Astrocyte of the hippocampus (primary cell): ENCODE data around the gene POLG2.
"Not testable (repeated sequence)": the region's sequence is repeated elsewhere in the genome, so short reads cannot be mapped to it uniquely, and the experiment has no call there.

ENCODE experiments used
- DNase-seq: peaks from one replicate; pipeline ENCODE4 v3.0.0; 2011; ENCODE audit warnings: low read depth, low spot score

POLG2 gene

DNA sequence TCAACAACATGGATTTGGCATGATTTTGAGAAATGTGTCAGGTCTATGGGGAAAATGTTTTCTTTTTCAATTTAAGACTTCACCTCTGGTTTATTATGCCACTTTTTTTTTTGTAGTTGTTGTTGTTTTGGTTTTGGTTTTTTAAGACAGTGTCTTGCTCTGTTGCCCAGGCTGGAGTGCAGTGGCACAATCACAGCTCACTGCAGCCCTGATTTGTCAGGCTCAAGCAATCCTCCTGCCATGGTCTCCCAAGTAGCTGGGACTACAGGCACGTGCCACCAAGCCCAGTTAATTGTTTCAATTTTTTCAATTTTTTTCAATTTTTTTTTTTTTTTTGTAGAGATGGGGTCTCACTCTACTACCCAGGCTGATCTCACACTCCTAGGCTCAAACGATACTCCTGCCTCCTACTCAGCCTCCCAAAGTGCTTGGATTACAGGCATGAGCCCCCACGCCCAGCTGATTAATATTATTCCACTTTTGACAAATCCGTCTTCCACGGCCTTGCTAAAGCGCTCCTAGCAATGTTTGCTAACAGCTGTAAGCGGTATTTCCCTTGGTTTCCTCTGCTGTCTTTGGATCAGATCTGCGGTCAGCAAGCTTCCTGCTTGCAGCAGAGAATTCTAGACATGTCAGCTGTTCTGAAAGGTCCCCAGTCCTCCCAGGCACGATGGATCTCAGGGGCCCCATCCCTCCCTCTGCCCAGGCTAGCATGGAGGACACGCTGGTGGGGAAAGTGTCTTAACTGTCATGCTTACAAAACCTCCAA lies 54.9 kb downstream of the POLG2 start:
- DNase-seq: no peak

DNA sequence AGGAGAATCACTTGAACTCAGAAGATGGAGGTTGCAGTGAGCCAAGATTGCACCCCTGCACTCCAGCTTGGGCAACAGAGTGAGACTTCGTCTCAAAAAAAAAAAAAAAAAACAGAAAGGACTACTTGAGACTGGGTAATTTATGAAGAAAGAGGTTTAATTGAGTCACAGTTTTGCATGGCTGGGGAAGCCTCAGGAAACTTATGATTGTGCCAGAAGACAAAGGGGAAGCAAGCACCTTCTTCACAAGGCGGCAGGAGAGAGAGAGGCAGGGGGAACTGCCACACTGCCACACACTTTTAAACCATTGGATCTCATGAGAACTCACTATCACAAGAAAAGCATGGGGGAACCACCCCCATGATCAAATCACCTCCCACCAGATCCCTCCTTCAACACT lies 56.9 kb downstream of the POLG2 start:
- no peak for DNase-seq

DNA sequence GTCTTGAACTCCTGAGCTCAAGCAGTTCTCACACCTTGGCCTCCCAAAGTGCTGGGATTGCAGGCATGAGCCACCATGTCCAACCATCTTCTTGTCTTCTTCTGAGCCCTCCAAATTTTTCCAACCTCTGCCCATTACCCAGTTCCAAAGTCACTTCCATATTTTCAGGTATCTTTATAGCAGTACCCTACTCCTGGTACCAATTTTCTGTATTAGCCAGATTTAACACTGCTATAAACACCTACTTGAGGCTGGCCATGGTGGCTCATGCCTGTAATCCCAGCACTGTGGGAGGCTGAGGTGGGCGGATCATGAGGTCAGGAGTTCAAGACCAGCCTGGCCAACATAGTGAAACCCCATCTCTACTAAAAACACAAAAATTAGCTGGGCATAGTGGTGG lies 57.3 kb downstream of the POLG2 start:
- not testable (repeated sequence) for DNase-seq

DNA sequence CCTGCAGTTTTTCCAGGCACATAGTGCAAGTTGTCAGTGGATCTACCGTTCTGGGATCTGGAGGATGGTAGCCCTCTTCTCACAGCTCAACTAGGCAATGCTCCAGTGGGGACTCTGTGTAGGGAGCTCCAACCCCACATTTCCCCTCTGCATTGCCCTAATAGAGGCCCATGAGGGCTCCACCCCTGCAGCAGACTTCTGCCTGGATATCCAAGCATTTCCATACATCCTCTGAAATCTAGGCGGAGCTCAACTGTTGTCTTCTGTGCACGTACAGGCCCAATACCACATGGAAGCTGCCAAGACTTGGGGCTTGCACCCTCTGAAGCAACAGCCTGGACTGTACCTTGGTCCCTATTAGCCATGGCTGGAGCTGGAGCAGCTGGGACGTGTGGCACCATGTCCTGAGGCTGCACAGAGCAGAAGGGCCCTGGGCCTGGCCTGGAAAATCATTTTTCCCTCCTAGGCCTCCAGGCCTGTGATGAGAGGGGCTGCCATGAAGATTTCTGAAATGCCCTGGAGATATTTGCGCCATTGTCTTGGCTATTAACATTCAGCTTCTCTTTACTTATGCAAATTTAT lies 58.8 kb downstream of the POLG2 start:
- no peak for DNase-seq

DNA sequence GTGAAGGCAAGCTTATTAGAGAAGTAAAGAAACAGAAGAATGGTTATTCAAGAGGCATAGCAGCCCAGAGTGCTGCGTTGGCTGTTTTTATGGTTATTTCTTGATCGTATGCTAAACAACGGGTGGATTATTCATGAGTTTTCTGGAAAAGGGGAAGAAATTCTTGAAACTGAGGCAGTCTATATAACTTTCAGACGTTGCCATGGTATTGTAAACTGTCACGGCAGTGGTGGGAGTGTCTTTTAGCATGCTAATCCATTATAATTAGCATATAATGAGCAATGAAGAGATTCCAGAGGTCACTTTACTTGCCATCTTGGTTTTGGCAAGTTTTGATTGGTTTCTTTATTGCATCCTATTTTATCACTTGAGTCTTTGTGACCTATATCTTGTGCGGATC lies 65.3 kb downstream of the POLG2 start:
- no peak for DNase-seq

DNA sequence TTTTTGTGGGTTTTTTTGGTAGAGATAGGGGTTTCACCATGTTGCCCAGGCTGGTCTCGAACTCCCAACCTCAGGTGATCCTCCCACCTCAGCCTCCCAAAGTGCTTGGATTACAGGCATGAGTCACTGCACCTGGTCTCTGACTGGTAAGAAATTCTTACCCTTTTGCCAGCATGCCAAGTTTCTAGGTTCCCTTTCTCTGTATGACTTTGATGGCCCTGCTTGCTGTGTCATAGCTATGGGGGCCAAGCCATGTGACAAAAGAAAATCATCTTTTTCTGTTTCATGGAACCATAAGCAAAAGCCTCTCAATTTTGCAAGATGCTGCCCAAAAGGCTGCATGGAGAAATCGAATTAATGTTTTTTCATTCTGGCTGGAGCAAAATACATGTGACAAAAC lies 66.8 kb downstream of the POLG2 start:
- DNase-seq: not testable (repeated sequence)

DNA sequence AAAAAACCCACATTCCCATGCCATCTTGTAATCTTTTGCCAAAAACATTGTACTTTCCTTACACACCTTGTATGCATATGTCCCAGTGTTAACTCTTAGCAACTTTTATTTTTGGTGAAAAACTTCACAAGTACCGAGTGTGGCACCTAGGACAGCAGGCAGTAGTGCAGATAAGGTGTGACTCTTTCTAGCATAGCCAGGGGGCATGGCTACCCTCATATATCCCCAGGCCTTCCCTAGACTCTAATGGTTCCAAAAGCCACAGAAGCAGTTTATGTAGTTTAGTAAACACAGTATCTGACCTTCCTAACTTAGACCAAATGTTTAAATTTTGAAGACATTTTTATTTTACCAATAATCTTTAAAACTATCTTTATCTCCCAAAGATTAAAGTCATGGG lies 68.4 kb downstream of the POLG2 start:
- DNase-seq: no peak
